HCT116 (cell line): Measurements from ENCODE around the gene FAM168A. TPM values are rescaled to one million over a fixed set of nuclear protein-coding genes. Genes with fewer than 3 reads are reported as not detected.

Experiments used
- ATAC-seq: fragments of 200-7000 bp; cut with Tn5 transposase; 2 replicates; pipeline ENCODE4 v1.9.1; 2020; ENCODE audit warnings: mild to moderate bottlenecking, moderate library complexity
- BruUV-seq: library from RNA; stranded (reverse); fragments of 400-500 nt; replicated peaks from 2 replicates; lab custom pipeline; 2021; lab: Mats Ljungman, UMichigan
- CTCF ChIA-PET: fragments of 300-600 bp; sonication (Branson Sonifier 250); formaldehyde crosslinking; loops from one replicate; lab custom pipeline; 2021; ENCODE audit warnings: antibody characterized with exemption; lab: Charles Lee
- POLR2A ChIA-PET: fragments of 300-600, 350-600 bp; sonication (Branson Sonifier 250); formaldehyde crosslinking; loops from one replicate; lab custom pipeline; 2021; ENCODE audit warnings: antibody characterized with exemption; lab: Charles Lee
- RAD21 ChIA-PET, 2 experiments: fragments of 300-600 bp; sonication (Branson Sonifier 250); formaldehyde crosslinking; loops; one replicate each; lab custom pipeline; 2023; ENCODE audit warnings: low total read pairs in 2 of 2; ENCODE audit not compliant: uncharacterized antibody in 2 of 2, unreplicated experiment in 2 of 2, low non-redundant PET in 1 of 2; lab: Charles Lee
- DNase-seq: peaks from one replicate; pipeline ENCODE4 v3.0.0-alpha.2; 2010; ENCODE audit warnings: low read depth, low spot score
- H2AFZ ChIP-seq: fragments of 200-600 bp; shearing (Covaris generic), sonication (generic); 2 replicates; pipeline ENCODE4 v1.6.1; 2017; ENCODE audit warnings: low read depth, mixed run types, mixed read lengths, antibody characterized with exemption, low read length; ENCODE audit not compliant: poor library complexity, severe bottlenecking
- H3K27ac ChIP-seq: 2 replicates; pipeline ENCODE4 v1.5.1; 2012; ENCODE audit warnings: low read depth, low read length
- H3K27me3 ChIP-seq: fragments of 200-600 bp; sonication (generic); 2 replicates; pipeline ENCODE4 v1.6.1; 2016; ENCODE audit warnings: mixed run types, low read length, mixed read lengths; ENCODE audit not compliant: insufficient read depth
- H3K36me3 ChIP-seq, 2 experiments: fragments of 200-500 bp in 1 of 2; fragments of 200-600 bp in 1 of 2; sonication (Bioruptor generic) in 1 of 2; sonication (generic) in 1 of 2; 2 replicates each; pipeline versions ENCODE4 v1.5.1 to v1.6.1; 2014 to 2016; ENCODE audit warnings: low read length in 2 of 2, inconsistent platforms in 1 of 2, mixed read lengths in 1 of 2, mixed run types in 1 of 2; ENCODE audit not compliant: insufficient read depth in 2 of 2, control insufficient read depth in 1 of 2
- H3K4me1 ChIP-seq, 2 experiments: fragments of 200-600 bp in 1 of 2; sonication (generic) in 1 of 2; 2 replicates each; pipeline versions ENCODE4 v1.5.1 to v1.6.1; 2012 to 2017; ENCODE audit warnings: low read length in 2 of 2, inconsistent platforms in 1 of 2, mild to moderate bottlenecking in 1 of 2, mixed read lengths in 1 of 2, mixed run types in 1 of 2, moderate library complexity in 1 of 2; ENCODE audit not compliant: insufficient read depth in 2 of 2, control insufficient read depth in 1 of 2
- H3K4me2 ChIP-seq: fragments of 200-600 bp; sonication (generic); 2 replicates; pipeline ENCODE4 v1.6.1; 2017; ENCODE audit warnings: mixed run types, low read length, mixed read lengths
- H3K4me3 ChIP-seq, 2 experiments: fragments of 200-600 bp in 1 of 2; sonication (generic) in 1 of 2; replicated peaks in 1 of 2; 2 replicates each; pipeline ENCODE4 v1.5.1; 2011 to 2016; ENCODE audit warnings: low read length in 2 of 2, control low read depth in 1 of 2, low read depth in 1 of 2, mild to moderate bottlenecking in 1 of 2, mixed read lengths in 1 of 2, mixed run types in 1 of 2
- H3K79me2 ChIP-seq: fragments of 200-600 bp; sonication (generic); 2 replicates; pipeline ENCODE4 v1.6.1; 2017; ENCODE audit warnings: mild to moderate bottlenecking, mixed run types, low read length, moderate library complexity, mixed read lengths; ENCODE audit not compliant: insufficient read depth
- H3K9ac ChIP-seq: fragments of 200-600 bp; sonication (generic); 2 replicates; pipeline ENCODE4 v1.6.1; 2016; ENCODE audit warnings: low read length, mixed read lengths
- H3K9me2 ChIP-seq: fragments of 200-600 bp; sonication (generic), shearing (Covaris generic); 2 replicates; pipeline ENCODE4 v1.6.1; 2017; ENCODE audit warnings: mixed run types, mild to moderate bottlenecking, moderate library complexity; ENCODE audit not compliant: insufficient read depth
- H3K9me3 ChIP-seq, 2 experiments: fragments of 200-500 bp in 1 of 2; fragments of 200-600 bp in 1 of 2; sonication (Bioruptor generic) in 1 of 2; sonication (generic) in 1 of 2; 2 replicates each; pipeline ENCODE4 v1.6.1; 2014 to 2017; ENCODE audit warnings: low read length in 2 of 2, mixed read lengths in 2 of 2, inconsistent platforms in 1 of 2, low read depth in 1 of 2, mild to moderate bottlenecking in 1 of 2, mixed run types in 1 of 2, moderate library complexity in 1 of 2; ENCODE audit not compliant: control insufficient read depth in 1 of 2, insufficient read depth in 1 of 2
- H4K20me1 ChIP-seq: fragments of 200-600 bp; sonication (generic), shearing (Covaris generic); 2 replicates; pipeline ENCODE4 v1.6.1; 2017; ENCODE audit warnings: mixed run types, mild to moderate bottlenecking, moderate library complexity; ENCODE audit not compliant: insufficient read depth
- CBX3 ChIP-seq: IDR thresholded peaks from 2 replicates; pipeline ENCODE4 v1.6.1; 2012; ENCODE audit warnings: low read depth
- EGR1 ChIP-seq: IDR thresholded peaks from 2 replicates; pipeline ENCODE4 v1.6.1; 2012; ENCODE audit warnings: low read depth
- ELF1 ChIP-seq: IDR thresholded peaks from 2 replicates; pipeline ENCODE4 v1.6.1; 2012; ENCODE audit warnings: low read depth, borderline replicate concordance
- EZH2 ChIP-seq: fragments of 200-600 bp; sonication (generic); IDR thresholded peaks from 2 replicates; pipeline ENCODE4 v1.6.1; 2017; ENCODE audit warnings: antibody characterized with exemption, mixed run types
- EZH2phosphoT487 ChIP-seq: fragments of 200-600 bp; IDR thresholded peaks from 2 replicates; pipeline ENCODE4 v1.6.1; 2018; ENCODE audit warnings: antibody characterized with exemption, borderline replicate concordance
- FOSL1 ChIP-seq: IDR thresholded peaks from 2 replicates; pipeline ENCODE4 v1.6.1; 2012; ENCODE audit warnings: low read depth
- SIN3A ChIP-seq: IDR thresholded peaks from 2 replicates; pipeline ENCODE4 v1.6.1; 2012; ENCODE audit warnings: low read depth
- ZNF274 ChIP-seq: fragments of 200-500 bp; sonication (Bioruptor generic); IDR thresholded peaks from 2 replicates; pipeline ENCODE4 v1.6.1; 2014; ENCODE audit warnings: mild to moderate bottlenecking, low read depth, low read length, inconsistent platforms
- intact Hi-C: fragments of 100-400 bp; cut with micrococcal nuclease; formaldehyde crosslinking; loops from 2 replicates; pipeline ENCODE4 v1.10.0; 2022
- total RNA-seq: library from RNA; stranded (reverse); gene quantifications from one replicate; pipeline ENCODE4 v1.2.1, GENCODE V29; 2021; ENCODE audit not compliant: unreplicated experiment
- TF ChIP-seq, protein P1 (sequence below): IDR thresholded peaks from 2 replicates; pipeline ENCODE4 v1.6.1; 2012; ENCODE audit warnings: low read depth
- TF ChIP-seq, protein P2 (sequence below): IDR thresholded peaks from 2 replicates; pipeline ENCODE4 v1.6.1; 2012

Gene FAM168A
- total RNA-seq, 1 experiment from 2014 or later = 31.5 TPM

DNA sequence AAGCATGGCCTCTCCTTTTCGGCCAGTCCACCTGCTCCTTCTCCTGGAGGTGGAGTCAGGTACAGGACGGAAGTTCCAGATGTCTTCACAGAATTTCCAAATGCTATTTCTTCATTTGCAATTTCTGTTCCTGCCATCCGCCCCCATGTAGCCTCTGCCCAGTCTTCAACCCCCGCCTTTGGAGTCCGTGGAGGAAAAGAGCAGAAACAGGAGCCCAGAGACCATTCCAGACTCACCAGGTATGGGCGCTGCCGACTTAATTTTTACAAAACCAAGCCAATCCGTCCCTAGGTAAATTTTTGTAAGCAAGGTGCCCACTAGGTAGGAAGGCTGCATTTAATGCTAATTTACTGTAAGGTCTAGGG is 192.8 kb downstream of the FAM168A start (continued):
- TF ChIP-seq, protein P1, sequence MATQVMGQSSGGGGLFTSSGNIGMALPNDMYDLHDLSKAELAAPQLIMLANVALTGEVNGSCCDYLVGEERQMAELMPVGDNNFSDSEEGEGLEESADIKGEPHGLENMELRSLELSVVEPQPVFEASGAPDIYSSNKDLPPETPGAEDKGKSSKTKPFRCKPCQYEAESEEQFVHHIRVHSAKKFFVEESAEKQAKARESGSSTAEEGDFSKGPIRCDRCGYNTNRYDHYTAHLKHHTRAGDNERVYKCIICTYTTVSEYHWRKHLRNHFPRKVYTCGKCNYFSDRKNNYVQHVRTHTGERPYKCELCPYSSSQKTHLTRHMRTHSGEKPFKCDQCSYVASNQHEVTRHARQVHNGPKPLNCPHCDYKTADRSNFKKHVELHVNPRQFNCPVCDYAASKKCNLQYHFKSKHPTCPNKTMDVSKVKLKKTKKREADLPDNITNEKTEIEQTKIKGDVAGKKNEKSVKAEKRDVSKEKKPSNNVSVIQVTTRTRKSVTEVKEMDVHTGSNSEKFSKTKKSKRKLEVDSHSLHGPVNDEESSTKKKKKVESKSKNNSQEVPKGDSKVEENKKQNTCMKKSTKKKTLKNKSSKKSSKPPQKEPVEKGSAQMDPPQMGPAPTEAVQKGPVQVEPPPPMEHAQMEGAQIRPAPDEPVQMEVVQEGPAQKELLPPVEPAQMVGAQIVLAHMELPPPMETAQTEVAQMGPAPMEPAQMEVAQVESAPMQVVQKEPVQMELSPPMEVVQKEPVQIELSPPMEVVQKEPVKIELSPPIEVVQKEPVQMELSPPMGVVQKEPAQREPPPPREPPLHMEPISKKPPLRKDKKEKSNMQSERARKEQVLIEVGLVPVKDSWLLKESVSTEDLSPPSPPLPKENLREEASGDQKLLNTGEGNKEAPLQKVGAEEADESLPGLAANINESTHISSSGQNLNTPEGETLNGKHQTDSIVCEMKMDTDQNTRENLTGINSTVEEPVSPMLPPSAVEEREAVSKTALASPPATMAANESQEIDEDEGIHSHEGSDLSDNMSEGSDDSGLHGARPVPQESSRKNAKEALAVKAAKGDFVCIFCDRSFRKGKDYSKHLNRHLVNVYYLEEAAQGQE = no peak
- TF ChIP-seq EGR1 = no peak
- no peak for TF ChIP-seq EZH2phosphoT487
- no peak for TF ChIP-seq EZH2
- no peak for TF ChIP-seq CBX3

DNA sequence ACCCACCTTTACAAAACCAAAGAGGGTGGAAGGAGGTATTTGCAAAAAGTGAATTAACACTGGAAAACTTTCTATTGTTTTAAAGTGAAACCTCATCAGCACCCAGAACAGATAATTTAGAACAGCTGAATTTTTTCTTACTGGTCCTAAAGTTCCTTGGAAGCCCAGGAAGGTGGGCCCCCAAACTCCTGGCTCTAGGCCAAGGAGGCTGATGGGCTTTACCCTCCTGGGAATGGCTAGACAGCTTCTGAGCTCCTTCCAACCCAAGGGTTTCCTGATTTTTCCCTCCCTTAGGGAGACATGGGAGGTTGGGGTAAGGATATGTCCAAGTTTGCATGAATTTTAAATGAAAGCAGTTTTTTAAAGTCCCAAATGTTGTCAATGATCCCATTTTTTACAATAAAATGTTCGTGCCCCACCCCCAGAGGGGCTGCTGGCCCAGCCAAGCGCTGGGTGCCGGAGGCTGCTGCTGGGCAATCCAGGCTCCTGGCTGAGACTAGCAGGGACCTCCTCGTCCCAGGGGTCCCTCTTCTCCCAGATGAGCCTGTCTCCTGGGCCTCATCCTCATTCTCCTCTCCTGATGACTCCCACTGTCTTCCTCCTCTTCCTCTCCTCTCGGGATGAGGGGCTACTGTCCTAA is 193.3 kb downstream of the FAM168A start:
- H3K27ac ChIP-seq = no peak overlapping the region
- peaks cover 0 to 2% of the 10 kb centered on the region in 2 experiments; a peak in 1 of 4 replicates for H3K36me3 ChIP-seq
- DNase-seq (no peak), ATAC-seq (no peak)
- CTCF ChIA-PET = interaction anchor here (1.4 kb wide), 1 partner anchor 256 kb away, joined by 5 read pairs; no protein-coding TSS in a partner anchor
- H3K27me3 ChIP-seq = no peaks in the 10 kb centered on the region
- no peak overlapping the region for H3K9ac ChIP-seq
- no peaks in the 10 kb centered on the region for H3K79me2 ChIP-seq
- no peak overlapping the region for H3K4me2 ChIP-seq
- no peaks in the 10 kb centered on the region for H3K4me1 ChIP-seq
- no peaks in the 10 kb centered on the region for H3K9me2 ChIP-seq
- TF ChIP-seq, protein P1 = no peak
- no peak for TF ChIP-seq FOSL1
- no peak for TF ChIP-seq ZNF274
- TF ChIP-seq SIN3A = no peak
- TF ChIP-seq, protein P2, sequence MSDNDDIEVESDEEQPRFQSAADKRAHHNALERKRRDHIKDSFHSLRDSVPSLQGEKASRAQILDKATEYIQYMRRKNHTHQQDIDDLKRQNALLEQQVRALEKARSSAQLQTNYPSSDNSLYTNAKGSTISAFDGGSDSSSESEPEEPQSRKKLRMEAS = no peak
- no peak for TF ChIP-seq EZH2phosphoT487
- TF ChIP-seq ELF1 = no peak
- RAD21 ChIA-PET = no interaction called here
- no peak overlapping the region for H3K4me3 ChIP-seq
- H4K20me1 ChIP-seq = no peaks in the 10 kb centered on the region
- intact Hi-C loops = loop anchor here (1.0 kb wide), 1 partner anchor 257 kb away; no protein-coding TSS in a partner anchor
- no peaks in the 10 kb centered on the region for H3K9me3 ChIP-seq
- POLR2A ChIA-PET = no interaction called here
- H2AFZ ChIP-seq = no peak overlapping the region
- no TSS peak for BruUV-seq
